Measurements from ENCODE around the gene EEF1AKMT1.

DNA sequence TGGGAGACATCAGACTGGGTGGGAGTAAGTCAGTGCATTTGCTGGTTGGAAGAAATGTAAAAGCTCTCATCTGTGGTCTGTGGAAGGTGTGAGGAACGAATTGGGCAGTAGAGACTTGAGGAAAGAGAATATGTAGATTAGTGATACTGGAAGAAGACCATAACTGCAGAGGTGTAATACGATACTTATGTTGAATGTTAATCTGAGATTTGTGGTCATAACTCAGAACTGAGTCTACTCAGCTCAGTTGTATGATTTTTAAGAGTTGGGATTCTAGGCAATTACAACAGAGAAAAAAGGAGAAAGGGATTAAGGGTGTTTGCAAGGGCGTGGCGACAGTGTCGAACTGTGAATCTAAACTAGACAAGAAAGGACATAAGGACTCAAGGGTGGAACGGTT lies 73.5 kb downstream of the EEF1AKMT1 start:
- TF ChIP-seq POLR2A (IDR thresholded peaks at IDR 0.05; ENCODE audit: low read depth, low read length) (no peak), PAX5 (IDR thresholded peaks at IDR 0.05; ENCODE audit: insufficient read depth, low read length, severe bottlenecking) (no peak), POLR2AphosphoS5 (IDR thresholded peaks at IDR 0.05; ENCODE audit: low read depth, low read length) (no peak)

Data from GM12891 (cell line).